ENCODE measurements around the gene EBF4. TPM values are rescaled to one million over a fixed set of nuclear protein-coding genes. Genes with fewer than 3 reads are reported as not detected.

The EBF4 gene
- total and polyA plus RNA-seq, 2 of the 8 experiments (the other 6 are each of a cell fraction or from before 2014, with no cell fraction given): 1.2 to 2.9 TPM

GRCh38 chr20:2761885-2762284 lies 69.3 kb downstream of the EBF4 start:
- H3K36me3 ChIP-seq (ENCODE audit: control insufficient read depth in 2 of 4, insufficient read depth in 4 of 4, low read length in 3 of 4): no peaks in the 10 kb centered on the region
- no peak for FAIRE-seq
- no peak overlapping the region for H2BK5ac ChIP-seq (ENCODE audit: low read depth, low read length)
- H3K9me3 ChIP-seq (ENCODE audit: insufficient read depth in 2 of 2, low read depth in 1 of 2, low read length in 1 of 2): no peaks in the 10 kb centered on the region
- no peak overlapping the region for H2BK20ac ChIP-seq (ENCODE audit: low read length)
- H3K56ac ChIP-seq (replicated peaks; ENCODE audit: insufficient read length, low read depth, low read length): no peak overlapping the region
- no peak overlapping the region for H3K4ac ChIP-seq (replicated peaks; ENCODE audit: insufficient read length, low read depth, low read length)
- CTCF ChIA-PET (ENCODE audit: partially characterized antibody): interaction anchor here (0.8 to 3.5 kb wide), 10 partner anchors 8 to 239 kb away, joined by 3 to 23 read pairs (median 5); partner anchors contain the start of gene TMEM239
- no peak overlapping the region for H3K4me2 ChIP-seq (ENCODE audit: insufficient read depth in 1 of 2, low read depth in 2 of 2, low read length in 2 of 2)
- no peak overlapping the region for H3K18ac ChIP-seq (ENCODE audit: extremely low read depth, low read length)
- WGBS, 2 experiments (ENCODE audit: extremely low coverage in 1 of 2, insufficient coverage in 1 of 2, insufficient read length in 1 of 2, insufficient replicate concordance in 2 of 2, low coverage in 1 of 2, low lambda C conversion rate in 2 of 2, missing lambda C conversion rate in 1 of 2): 95% methylated on average over 4 of the region's 4 CpGs; no CpG with 5 or more reads in 1 of the 2 experiments
- no peak for DNase-seq (ENCODE audit: low read depth in 1 of 2, low spot score in 2 of 2)
- H3K4me3 ChIP-seq (ENCODE audit: extremely low read depth in 1 of 4, insufficient read depth in 2 of 4, low read depth in 3 of 4, low read length in 4 of 4): no peak overlapping the region
- no peaks in the 10 kb centered on the region for H3K79me1 ChIP-seq (ENCODE audit: low read depth, low read length)
- H2AFZ ChIP-seq (ENCODE audit: low read length): no peak overlapping the region
- H2BK120ac ChIP-seq (replicated peaks; ENCODE audit: low read depth, low read length): no peak overlapping the region
- no peaks in the 10 kb centered on the region for H4K20me1 ChIP-seq (replicated peaks in 1 of 2; ENCODE audit: control insufficient read depth in 1 of 2, insufficient read depth in 2 of 2, low read length in 2 of 2)
- no peak overlapping the region for H2AK5ac ChIP-seq (ENCODE audit: low read depth, low read length)
- no peak overlapping the region for H2BK12ac ChIP-seq (ENCODE audit: low read depth, low read length)
- H3K4me1 ChIP-seq (replicated peaks in 1 of 4; ENCODE audit: control insufficient read depth in 3 of 4, insufficient read depth in 4 of 4, low read length in 3 of 4): peaks cover 0 to 16% (median 9%) of the 10 kb centered on the region in 4 experiments
- H2BK15ac ChIP-seq (ENCODE audit: low read length): no peak overlapping the region
- H4K8ac ChIP-seq (ENCODE audit: extremely low read depth, insufficient read depth, low read length): no peak overlapping the region
- H3K79me2 ChIP-seq (ENCODE audit: control insufficient read depth in 1 of 2, insufficient read depth in 2 of 2, low read length in 2 of 2): no peaks in the 10 kb centered on the region
- H3K9ac ChIP-seq (replicated peaks in 1 of 4; ENCODE audit: extremely low read depth in 1 of 4, low read depth in 3 of 4, low read length in 3 of 4): no peak overlapping the region
- H3K27ac ChIP-seq (ENCODE audit: low read depth, low read length): no peak overlapping the region
- no peak overlapping the region for H3K23ac ChIP-seq (ENCODE audit: insufficient read length)
- peaks cover 0 to 5% (median 0%) of the 10 kb centered on the region in 4 experiments; a peak in 2 of 7 replicates for H3K27me3 ChIP-seq (replicated peaks in 1 of 4; ENCODE audit: control insufficient read depth in 3 of 4, extremely low read depth in 1 of 4, insufficient read depth in 3 of 4, low read length in 3 of 4)
- peaks cover 3% of the 10 kb centered on the region; the same call in 1 of the 2 replicates for H3K23me2 ChIP-seq (ENCODE audit: low read depth, low read length)
- no peak overlapping the region for H4K5ac ChIP-seq (ENCODE audit: insufficient read length, low read depth, low read length)
- no peak overlapping the region for H4K91ac ChIP-seq (replicated peaks; ENCODE audit: insufficient read length, low read length)
- H3K14ac ChIP-seq (ENCODE audit: insufficient read length): no peak overlapping the region
- POLR2A ChIA-PET (ENCODE audit: partially characterized antibody): interaction anchor here (0.6 to 1.0 kb wide), 2 partner anchors 110 to 326 kb away, joined by 3 read pairs; partner anchors contain the start of gene NOP56
- TF ChIP-seq TAF1 (IDR thresholded peaks at IDR 0.05; ENCODE audit: low read depth, low read length) (no peak), TEAD4 (IDR thresholded peaks at IDR 0.05; ENCODE audit: low read depth, low read length) (no peak), HDAC6 (IDR thresholded peaks at IDR 0.05; ENCODE audit: low read depth, low read length) (no peak), CBX5 (IDR thresholded peaks at IDR 0.05; ENCODE audit: low read depth, low read length) (no peak), CTBP2 (IDR thresholded peaks at IDR 0.05; ENCODE audit: borderline replicate concordance, insufficient read depth, insufficient read length, low read length) (no peak), TBP (IDR thresholded peaks at IDR 0.05; ENCODE audit: low read depth, low read length) (no peak), POLR2AphosphoS5 (IDR thresholded peaks at IDR 0.05; ENCODE audit: low read depth, low read length) (no peak), ASH2L (IDR thresholded peaks at IDR 0.05; ENCODE audit: low read length) (no peak), SAP30 (IDR thresholded peaks at IDR 0.05; ENCODE audit: insufficient read depth, insufficient replicate concordance, low read length) (no peak), NRF1 (IDR thresholded peaks at IDR 0.05; ENCODE audit: low read depth, low read length) (no peak), RBBP5 (IDR thresholded peaks at IDR 0.05; ENCODE audit: borderline replicate concordance, low read depth, low read length) (no peak)
- TF ChIP-seq, protein P1, sequence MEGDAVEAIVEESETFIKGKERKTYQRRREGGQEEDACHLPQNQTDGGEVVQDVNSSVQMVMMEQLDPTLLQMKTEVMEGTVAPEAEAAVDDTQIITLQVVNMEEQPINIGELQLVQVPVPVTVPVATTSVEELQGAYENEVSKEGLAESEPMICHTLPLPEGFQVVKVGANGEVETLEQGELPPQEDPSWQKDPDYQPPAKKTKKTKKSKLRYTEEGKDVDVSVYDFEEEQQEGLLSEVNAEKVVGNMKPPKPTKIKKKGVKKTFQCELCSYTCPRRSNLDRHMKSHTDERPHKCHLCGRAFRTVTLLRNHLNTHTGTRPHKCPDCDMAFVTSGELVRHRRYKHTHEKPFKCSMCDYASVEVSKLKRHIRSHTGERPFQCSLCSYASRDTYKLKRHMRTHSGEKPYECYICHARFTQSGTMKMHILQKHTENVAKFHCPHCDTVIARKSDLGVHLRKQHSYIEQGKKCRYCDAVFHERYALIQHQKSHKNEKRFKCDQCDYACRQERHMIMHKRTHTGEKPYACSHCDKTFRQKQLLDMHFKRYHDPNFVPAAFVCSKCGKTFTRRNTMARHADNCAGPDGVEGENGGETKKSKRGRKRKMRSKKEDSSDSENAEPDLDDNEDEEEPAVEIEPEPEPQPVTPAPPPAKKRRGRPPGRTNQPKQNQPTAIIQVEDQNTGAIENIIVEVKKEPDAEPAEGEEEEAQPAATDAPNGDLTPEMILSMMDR (IDR thresholded peaks at IDR 0.05; ENCODE audit: control extremely low read depth in 1 of 3, insufficient read depth in 1 of 3, low read depth in 1 of 3, low read length in 3 of 3): no peak

Data from H1 (cell line).